CD4-positive, alpha-beta T cell treated with Interleukin-2 at 100 ng/mL for 4 hours (primary cell): ENCODE measurements around the gene WBP1.

Experiments used
- DNase-seq: peaks from one replicate; pipeline ENCODE4 v3.0.0-alpha.2; 2020; ENCODE audit warnings: low spot score

The WBP1 gene

DNA sequence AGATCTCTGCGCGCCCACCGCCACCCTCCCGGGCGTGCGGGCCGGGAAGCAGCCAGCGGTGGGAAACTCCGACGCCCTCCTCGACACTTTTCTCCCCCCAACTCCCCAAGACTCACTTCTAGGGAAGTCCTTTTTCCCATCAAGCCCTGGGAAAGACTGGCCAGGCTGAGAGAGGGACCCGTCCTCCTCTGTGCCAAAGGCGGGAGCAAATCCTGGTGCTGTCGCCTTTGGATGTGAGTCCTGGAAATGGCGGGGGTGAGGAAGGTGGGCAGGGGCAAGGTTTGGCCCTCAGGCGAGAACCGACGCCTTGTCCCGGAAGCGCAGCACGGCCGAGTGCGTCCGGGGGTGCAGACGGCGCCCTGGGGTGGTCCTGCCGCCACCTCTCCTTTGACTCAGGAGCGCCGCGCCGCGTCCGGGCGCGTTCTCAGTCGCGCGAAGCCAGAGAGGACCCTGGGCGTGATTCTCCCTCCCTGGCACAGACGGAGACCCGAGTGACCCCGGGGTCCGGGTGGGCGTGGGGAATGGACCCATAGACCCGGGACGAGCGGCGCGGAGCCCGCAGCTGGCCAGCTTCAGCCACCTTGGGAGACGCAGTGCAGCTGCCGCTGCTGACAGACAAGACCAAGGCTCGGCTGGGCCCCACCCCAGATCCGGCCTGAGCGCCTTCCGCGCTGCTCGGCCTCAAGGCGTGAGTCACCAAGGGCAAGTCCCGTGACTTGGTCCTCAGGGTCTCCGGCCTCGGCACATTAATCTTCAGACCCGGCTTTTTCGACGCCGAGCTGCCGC, 44.7 kb downstream of the WBP1 start:
- peak; percentile 55 for DNase-seq

GRCh38 chr2:74503506-74504475, 45.6 kb downstream of the WBP1 start:
- DNase-seq: no peak

GRCh38 chr2:74504591-74504990, 46.4 kb downstream of the WBP1 start:
- no peak for DNase-seq

DNA sequence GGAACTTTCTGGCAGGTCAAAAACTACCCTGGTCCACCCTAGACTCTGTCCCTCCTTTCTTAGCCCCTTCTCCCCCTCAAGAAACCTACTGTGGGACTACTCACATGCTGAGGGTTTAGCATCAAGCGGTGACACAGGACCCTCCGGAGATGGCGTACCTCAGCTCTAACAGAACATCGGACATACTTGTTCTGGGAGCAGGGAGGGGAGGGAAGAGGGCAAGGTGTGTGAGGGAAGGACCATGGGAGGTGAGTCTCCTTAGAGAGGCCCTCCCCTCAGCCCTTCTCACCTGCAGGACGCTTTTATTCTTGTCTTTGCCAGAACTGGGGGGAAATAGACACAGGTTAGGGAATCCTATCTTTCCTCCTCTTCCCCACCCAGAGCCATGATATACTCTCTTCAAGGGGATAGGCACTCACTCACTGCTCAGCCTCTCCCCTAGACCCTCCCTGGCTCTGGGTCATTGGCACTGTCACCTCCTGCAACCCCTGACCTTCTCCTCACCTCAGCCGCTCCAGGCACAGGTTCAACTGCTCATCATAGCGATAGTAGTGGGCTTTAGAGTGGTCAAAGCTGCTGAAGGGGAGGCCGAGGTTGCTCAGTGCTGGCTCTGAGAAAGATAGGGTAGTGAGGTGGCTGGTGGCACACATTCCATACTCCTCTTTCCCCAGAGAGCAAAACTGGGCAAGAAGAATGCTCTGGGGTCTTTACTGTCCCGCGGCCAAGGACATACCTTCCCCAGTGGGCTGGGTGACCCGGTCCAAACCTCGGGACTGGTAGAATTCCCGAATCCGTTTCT, 47.4 kb downstream of the WBP1 start:
- DNase-seq: no peak

DNA sequence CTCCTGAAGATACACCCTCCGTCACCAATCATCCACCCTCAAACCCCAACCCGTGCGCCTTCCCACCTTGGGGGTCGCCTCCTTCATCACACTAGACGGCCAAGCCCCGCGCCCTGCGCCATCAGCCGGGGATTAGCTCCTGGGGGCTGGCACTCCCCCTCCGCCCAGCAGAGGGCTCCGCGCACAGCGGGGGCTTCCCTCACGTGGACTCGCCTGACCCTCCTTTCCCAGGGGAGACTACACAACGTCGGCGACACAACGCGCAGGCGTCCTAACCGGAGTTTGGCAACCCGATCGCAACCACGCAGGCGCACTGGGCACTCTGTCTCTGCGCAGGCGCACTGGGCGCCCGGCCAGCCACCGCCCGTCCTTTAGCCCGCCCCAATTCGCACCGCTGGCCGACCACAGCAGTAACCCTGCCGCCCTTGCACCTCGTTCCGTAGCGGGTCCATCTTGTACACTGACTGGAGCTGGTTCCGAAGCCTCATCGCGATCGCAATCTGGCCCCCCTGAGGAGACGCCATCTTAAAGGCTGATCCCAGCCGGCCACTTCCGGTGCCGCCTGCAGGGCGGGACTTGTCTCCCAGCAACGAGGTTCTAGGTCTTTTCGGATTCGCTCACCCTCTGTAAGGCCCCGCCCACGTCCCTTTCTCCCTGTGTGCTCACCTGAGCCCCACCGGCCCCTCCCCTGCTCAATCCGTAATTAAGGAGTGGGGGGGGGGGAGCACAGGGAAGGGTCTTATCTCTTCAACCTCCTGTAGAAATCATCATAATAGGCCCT, 49.1 kb downstream of the WBP1 start, which contains the start of gene PCGF1:
Gene PCGF1 (minus strand): TSS at position 551 of the 781 bp plus-strand sequence. CDS start 27 bp downstream, at position 524.
- DNase-seq: peak; percentile 98

GRCh38 chr2:74507926-74508520, 49.8 kb downstream of the WBP1 start:
- no peak for DNase-seq

DNA sequence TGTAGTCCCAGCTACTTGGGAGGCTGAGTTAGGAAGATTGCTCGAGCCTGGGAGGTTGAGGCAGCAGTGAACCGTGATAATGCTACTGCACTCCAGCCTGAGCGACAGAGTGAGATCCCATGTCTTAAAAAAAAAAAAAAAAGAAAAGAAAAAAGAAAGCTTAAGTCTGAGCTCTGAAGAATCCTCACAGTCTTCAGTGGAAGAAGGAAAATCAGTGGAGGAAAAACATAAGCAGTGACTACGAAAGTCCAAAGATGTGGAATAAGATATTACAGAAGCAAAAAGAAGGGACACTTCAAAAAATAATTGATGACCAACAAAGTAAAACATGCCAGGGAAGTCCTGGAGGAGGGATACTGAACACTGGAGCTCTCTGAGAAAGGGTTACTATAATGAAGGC, 52.0 kb downstream of the WBP1 start:
- DNase-seq: no peak
